T-helper 17 cell (primary cell): Measurements from ENCODE around the gene HEATR5B. TPM values are rescaled to one million over a fixed set of nuclear protein-coding genes. Genes with fewer than 3 reads are reported as not detected.
"Not testable (repeated sequence)": the region's sequence is repeated elsewhere in the genome, so short reads cannot be mapped to it uniquely, and the experiment has no call there.

Source experiments
- ATAC-seq: fragments of 150-1000 bp; cut with Tn5 transposase; 2 replicates; pipeline ENCODE4 v1.10.0; 2021; ENCODE audit warnings: mild to moderate bottlenecking, moderate library complexity
- DNase-seq, 3 donors: peaks; one replicate each; pipeline versions ENCODE4 v3.0.0 to v3.0.0-alpha.2; 2020 to 2021
- H3K9me3 ChIP-seq: one replicate; pipeline ENCODE4 v1.7.0; 2013; ENCODE audit warnings: low read length, mild to moderate bottlenecking; ENCODE audit not compliant: control insufficient read depth, poor library complexity, severe bottlenecking
- H3K27ac Mint-ChIP-seq: one replicate; pipeline ENCODE4 v1.8.0; 2022; ENCODE audit warnings: mild to moderate bottlenecking, moderate library complexity, mixed read lengths
- H3K27me3 Mint-ChIP-seq: one replicate; pipeline ENCODE4 v1.8.0; 2022; ENCODE audit warnings: mixed read lengths
- H3K36me3 Mint-ChIP-seq: one replicate; pipeline ENCODE4 v1.8.0; 2022; ENCODE audit warnings: low read depth, mixed read lengths
- H3K4me1 Mint-ChIP-seq: one replicate; pipeline ENCODE4 v1.8.0; 2022; ENCODE audit warnings: mild to moderate bottlenecking, mixed read lengths
- H3K4me3 Mint-ChIP-seq: one replicate; pipeline ENCODE4 v1.8.0; 2022; ENCODE audit warnings: mild to moderate bottlenecking, moderate library complexity, mixed read lengths
- total RNA-seq, 4 donors: library from RNA in 2 of 4; stranded (reverse) in 2 of 4; gene quantifications; one replicate each; pipeline ENCODE4 v1.2.3 and lab custom pipeline; 2022 to 2026

HEATR5B gene
- total RNA-seq, 2 donors from 2014 or later, result 30.0 to 37.6 TPM

DNA sequence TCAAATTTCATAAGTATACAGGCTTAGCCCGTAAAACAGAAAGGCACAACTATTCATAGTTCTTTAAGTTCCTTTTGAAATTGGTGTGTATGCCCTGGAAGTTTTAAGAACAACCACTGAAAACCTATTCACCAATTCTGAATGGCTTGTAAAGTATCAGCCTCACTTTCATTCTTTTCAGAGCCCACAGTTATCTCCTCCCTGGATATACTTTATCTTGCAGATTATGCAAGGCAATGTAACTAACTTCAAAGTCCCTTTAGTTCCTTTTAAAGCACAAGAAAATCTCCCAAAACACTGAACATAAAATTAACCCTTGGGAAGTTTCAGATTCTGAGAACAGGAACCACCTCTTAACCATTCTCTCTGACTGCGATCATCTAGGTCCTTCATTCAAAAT lies 119.0 kb downstream of the HEATR5B start:
- no peaks in the 10 kb centered on the region for H3K9me3 ChIP-seq
- H3K36me3 Mint-ChIP-seq, result peaks cover 6% of the 10 kb centered on the region
- H3K27ac Mint-ChIP-seq, result peak overlapping the region; percentile 89
- ATAC-seq (no peak), DNase-seq (no peak)
- peaks cover 53% of the 10 kb centered on the region for H3K4me1 Mint-ChIP-seq
- H3K27me3 Mint-ChIP-seq, result no peaks in the 10 kb centered on the region
- peak overlapping the region; percentile 99 for H3K4me3 Mint-ChIP-seq

DNA sequence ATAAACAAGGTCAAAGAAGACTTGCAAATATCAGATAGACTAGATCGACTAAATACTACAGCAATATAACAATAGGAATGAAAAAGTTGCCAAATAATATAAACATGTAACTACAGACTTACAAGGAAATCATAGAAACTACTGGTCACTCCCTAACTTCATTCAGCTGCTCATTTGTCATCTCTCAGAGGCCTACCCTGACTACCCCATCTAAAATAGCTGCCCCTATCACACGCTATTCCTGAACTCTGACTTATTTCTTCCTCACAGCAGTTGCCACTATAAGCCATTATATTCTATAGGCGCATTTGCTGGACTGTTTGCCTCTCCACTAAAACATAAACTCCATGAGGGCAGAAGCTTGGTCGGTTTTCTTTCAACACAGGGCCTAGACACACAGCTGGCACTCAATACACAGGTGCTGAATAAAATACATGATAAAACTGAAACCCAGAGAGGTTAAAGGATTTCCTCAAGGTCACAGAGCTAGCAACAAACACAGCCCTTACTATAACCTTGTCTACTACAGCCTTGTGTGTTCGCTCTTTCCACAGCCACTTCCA lies 119.6 kb downstream of the HEATR5B start:
- no peaks in the 10 kb centered on the region for H3K9me3 ChIP-seq
- H3K4me1 Mint-ChIP-seq, result peaks cover 56% of the 10 kb centered on the region
- H3K36me3 Mint-ChIP-seq, result peaks cover 6% of the 10 kb centered on the region
- peak overlapping the region; percentile 99 for H3K4me3 Mint-ChIP-seq
- DNase-seq (no peak), ATAC-seq (no peak)
- peak overlapping the region; percentile 89 for H3K27ac Mint-ChIP-seq
- no peaks in the 10 kb centered on the region for H3K27me3 Mint-ChIP-seq

DNA sequence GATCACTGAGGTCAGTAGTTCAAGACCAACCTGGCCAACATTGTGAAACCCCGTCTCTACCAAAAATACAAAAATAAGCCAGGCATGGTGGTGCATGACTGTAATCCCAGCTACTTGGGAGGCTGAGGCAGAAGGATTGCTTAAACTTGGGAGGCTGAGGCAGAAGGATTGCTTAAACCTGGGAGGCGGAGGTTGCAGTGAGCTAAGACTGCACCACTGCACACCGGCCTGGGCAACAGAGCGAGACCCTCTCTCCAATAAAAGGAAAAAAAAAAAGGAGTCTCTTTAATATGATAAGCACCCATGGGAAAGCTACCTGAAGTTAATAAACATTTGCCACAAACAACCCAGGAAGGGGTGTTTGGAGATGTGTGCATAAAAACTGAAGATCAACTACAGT lies 120.4 kb downstream of the HEATR5B start:
- no peaks in the 10 kb centered on the region for H3K9me3 ChIP-seq
- H3K4me3 Mint-ChIP-seq, result peak overlapping the region; percentile 12
- no peaks in the 10 kb centered on the region for H3K27me3 Mint-ChIP-seq
- H3K4me1 Mint-ChIP-seq, result peaks cover 58% of the 10 kb centered on the region
- ATAC-seq (no peak), DNase-seq (no peak)
- no peak overlapping the region for H3K27ac Mint-ChIP-seq
- H3K36me3 Mint-ChIP-seq, result peaks cover 6% of the 10 kb centered on the region

DNA sequence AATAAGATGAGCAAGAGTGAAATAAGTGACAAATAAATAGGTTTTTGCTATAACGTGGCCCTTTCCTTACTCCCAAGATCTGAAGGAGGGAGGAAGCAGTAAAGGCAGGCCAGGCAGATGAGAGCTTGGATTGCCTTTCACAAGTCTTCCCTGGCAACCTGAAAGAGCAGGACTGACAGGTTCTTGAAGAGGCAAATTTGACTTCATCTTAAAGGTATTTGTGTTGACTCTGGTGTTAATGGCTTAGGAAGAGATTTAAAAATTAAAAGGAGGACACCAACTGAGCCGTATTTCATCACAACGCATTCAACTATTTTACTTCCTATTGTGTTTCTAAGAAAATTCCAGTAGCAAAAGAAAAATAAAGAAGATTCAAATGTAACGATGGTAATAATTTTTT lies 121.1 kb downstream of the HEATR5B start:
- H3K9me3 ChIP-seq, result no peaks in the 10 kb centered on the region
- Mint-ChIP-seq H3K4me3 (peak overlapping the region; percentile 59), H3K27me3 (no peaks in the 10 kb centered on the region), H3K4me1 (peaks cover 63% of the 10 kb centered on the region), H3K27ac (peak overlapping the region; percentile 91), H3K36me3 (peaks cover 8% of the 10 kb centered on the region)
- ATAC-seq (no peak), DNase-seq (no peak)

DNA sequence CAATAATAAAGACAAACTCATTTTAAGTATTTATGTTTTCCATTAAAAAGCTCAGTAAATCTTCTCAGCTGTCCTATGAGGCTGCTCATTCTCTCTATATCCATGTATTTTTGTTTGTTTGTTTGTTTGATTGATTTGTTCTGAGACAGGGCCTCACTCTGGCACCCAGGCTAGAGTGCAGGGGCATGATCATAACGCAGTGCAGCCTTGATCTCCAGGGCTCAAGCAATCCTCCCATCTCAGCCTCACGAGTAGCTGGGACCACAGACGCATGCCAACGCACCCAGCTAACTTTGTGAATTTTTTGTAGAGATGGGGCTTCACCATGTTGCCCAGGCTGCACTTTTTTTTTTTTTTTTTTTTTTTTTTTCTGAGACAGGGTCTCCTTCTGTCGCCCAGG lies 123.4 kb downstream of the HEATR5B start:
- peaks cover 53% of the 10 kb centered on the region for H3K4me1 Mint-ChIP-seq
- H3K27ac Mint-ChIP-seq, result no peak overlapping the region
- no peak overlapping the region for H3K4me3 Mint-ChIP-seq
- no peak for DNase-seq
- H3K27me3 Mint-ChIP-seq, result no peaks in the 10 kb centered on the region
- no peaks in the 10 kb centered on the region for H3K9me3 ChIP-seq
- peaks cover 8% of the 10 kb centered on the region for H3K36me3 Mint-ChIP-seq
- no peak for ATAC-seq

DNA sequence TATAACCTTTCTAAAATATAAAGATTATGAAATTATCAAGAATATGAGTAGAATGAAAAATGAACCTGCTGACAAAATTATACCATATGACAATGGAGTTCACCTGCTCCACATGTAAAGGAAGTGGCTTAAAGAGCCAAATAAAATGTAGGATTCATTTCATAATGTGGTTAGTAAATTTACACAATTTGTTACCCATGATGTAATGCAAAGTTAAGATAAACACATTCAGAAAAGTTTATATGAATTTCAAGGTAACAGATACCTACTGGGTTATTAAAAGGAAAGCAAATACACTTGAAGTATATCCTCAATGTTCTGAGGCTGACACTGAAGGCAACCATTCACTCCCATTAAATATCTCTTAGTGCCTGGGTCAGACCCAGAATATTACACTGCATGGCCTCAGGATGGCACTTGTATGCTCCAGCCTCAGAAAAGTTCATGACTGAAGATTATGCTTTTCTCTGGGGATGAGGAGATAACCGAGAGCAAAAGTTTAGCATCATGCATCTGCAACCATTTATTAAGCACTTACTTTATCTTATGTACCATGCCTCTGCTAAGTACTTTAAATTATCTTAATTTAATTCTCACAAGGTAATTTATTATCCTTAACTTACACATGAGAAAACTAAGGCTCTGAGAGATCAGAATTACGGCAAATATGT lies 124.0 kb downstream of the HEATR5B start:
- ATAC-seq (no peak), DNase-seq (no peak)
- no peaks in the 10 kb centered on the region for H3K27me3 Mint-ChIP-seq
- peaks cover 8% of the 10 kb centered on the region for H3K36me3 Mint-ChIP-seq
- peaks cover 52% of the 10 kb centered on the region for H3K4me1 Mint-ChIP-seq
- no peaks in the 10 kb centered on the region for H3K9me3 ChIP-seq
- H3K4me3 Mint-ChIP-seq, result no peak overlapping the region
- H3K27ac Mint-ChIP-seq, result no peak overlapping the region

DNA sequence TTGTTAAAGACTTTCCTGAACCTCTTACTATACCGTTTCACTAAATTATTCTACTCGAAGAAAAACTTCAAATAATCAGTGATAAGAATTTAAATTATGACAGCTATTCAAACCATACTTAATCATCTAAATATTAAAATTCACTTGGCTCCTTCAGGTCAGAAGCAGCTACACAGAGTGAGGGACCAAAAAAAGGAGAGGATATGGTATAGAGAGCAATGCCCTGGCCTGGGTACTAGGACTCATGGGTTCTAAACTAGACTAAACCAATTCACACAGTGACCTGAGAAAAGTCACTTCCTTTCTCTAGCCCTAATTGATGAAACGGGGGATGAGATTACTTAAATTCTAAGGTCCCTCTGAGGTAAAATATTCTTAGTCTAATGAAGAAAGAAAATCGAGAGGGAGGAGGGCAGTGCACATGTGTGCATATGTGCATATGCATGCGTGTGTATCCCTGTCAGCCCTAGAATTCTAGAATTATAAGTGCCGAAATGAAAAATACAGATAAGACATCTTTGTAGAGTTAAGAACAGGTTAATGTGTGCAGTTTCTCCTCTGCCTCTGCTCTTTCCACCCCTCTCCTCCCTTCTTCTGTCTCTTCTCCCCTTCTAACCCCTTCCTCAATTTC lies 129.1 kb downstream of the HEATR5B start:
- Mint-ChIP-seq H3K36me3 (peaks cover 4% of the 10 kb centered on the region), H3K4me3 (peak overlapping the region; percentile 45), H3K27me3 (no peaks in the 10 kb centered on the region), H3K27ac (no peak overlapping the region), H3K4me1 (peaks cover 31% of the 10 kb centered on the region)
- ATAC-seq, result no peak
- no peaks in the 10 kb centered on the region for H3K9me3 ChIP-seq
- DNase-seq, result no peak

DNA sequence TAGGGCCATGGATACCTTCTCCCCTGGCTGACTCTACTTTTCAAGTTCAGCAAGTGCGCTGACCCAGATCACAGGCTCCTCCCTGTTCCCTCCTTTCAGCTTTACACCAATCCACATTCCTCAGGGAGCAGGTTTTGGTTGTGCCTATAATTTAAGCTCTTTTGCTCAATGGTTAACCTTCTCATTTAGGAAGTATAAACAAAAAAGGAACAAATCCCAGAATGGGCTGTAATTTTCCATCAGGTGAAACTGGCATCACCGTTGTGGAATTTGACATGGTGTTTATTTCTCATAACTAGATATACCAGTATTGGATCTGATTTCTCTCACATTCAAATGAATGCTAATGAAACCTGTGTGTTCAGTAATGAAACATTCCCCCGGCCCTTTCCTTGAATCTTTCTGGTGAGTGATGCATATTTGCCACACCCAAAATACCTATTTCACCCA lies 131.4 kb downstream of the HEATR5B start:
- DNase-seq (no peak), ATAC-seq (no peak)
- H3K36me3 Mint-ChIP-seq, result peaks cover 2% of the 10 kb centered on the region
- H3K27me3 Mint-ChIP-seq, result no peaks in the 10 kb centered on the region
- H3K4me1 Mint-ChIP-seq, result peaks cover 34% of the 10 kb centered on the region
- no peaks in the 10 kb centered on the region for H3K9me3 ChIP-seq
- H3K27ac Mint-ChIP-seq, result peak overlapping the region; percentile 34
- H3K4me3 Mint-ChIP-seq, result no peak overlapping the region

DNA sequence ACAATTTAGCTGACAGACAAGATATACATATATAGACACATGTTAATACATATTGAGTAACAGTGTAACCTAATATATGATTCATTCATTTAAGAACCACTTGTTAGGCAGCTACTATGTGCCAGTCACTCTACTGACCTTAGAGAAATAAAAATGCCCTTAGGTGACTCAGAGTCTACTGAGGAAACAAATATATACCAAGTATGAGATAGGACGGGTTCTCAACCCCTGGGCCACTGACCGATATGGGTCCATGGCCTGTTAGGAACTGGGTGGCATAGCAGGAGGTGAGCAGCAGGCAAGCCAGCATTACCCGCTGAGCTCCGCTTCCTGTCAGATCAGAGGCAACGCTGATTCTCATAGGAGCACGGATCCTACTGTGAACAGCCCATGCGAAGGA lies 132.6 kb downstream of the HEATR5B start:
- DNase-seq (no peak), ATAC-seq (no peak)
- no peak overlapping the region for H3K4me3 Mint-ChIP-seq
- peak overlapping the region; percentile 34 for H3K27ac Mint-ChIP-seq
- peaks cover 34% of the 10 kb centered on the region for H3K4me1 Mint-ChIP-seq
- no peaks in the 10 kb centered on the region for H3K9me3 ChIP-seq
- peaks cover 2% of the 10 kb centered on the region for H3K36me3 Mint-ChIP-seq
- no peaks in the 10 kb centered on the region for H3K27me3 Mint-ChIP-seq

DNA sequence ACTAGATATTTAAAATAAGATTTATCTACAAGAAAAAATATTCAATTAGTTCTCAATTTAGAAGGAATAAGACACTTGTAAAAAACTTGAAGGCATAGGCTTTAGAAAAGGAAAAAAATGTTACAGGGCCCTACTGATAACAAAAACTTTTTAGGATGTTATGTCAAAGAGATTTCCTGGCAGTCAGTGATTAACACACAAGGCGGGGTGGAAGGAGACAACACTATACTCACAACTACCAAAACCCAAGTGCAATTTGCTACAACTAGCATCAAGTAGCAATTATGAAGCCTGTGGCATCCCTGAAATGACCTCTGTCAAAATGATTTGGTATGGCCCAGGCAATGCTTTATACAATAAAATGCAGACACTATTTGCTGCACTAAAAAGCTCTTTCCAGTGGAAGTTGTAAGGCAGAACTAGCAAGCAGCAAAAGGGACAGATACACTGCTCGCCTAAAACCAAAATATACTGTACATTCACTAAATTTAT lies 133.1 kb downstream of the HEATR5B start:
- H3K27me3 Mint-ChIP-seq, result no peaks in the 10 kb centered on the region
- H3K4me1 Mint-ChIP-seq, result peaks cover 34% of the 10 kb centered on the region
- no peak overlapping the region for H3K27ac Mint-ChIP-seq
- H3K36me3 Mint-ChIP-seq, result peaks cover 2% of the 10 kb centered on the region
- DNase-seq, result no peak
- no peak for ATAC-seq
- no peaks in the 10 kb centered on the region for H3K9me3 ChIP-seq
- H3K4me3 Mint-ChIP-seq, result no peak overlapping the region

DNA sequence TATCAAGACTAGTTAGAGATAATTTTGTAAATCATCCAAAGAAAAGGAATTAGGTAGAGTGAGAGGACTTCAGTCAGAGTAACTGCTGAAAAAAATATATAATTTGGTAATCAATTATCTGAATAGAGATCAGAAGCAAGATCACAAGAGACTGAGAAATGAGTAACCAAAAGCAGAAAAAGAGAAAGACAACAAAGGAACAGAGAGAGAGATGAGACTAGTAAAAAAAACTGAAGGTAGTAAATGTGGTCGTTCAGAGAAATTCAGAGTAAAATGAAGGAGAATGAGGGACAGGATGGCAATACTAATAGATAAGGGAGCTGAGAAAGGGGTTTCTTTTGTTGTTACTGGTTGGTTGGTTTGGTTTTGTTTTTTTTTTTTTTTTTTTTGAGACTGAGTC lies 134.3 kb downstream of the HEATR5B start:
- no peak for DNase-seq
- no peak overlapping the region for H3K4me3 Mint-ChIP-seq
- no peaks in the 10 kb centered on the region for H3K9me3 ChIP-seq
- peaks cover 30% of the 10 kb centered on the region for H3K4me1 Mint-ChIP-seq
- ATAC-seq, result no peak
- H3K27me3 Mint-ChIP-seq, result no peaks in the 10 kb centered on the region
- H3K27ac Mint-ChIP-seq, result peak overlapping the region; percentile 24
- peaks cover 2% of the 10 kb centered on the region for H3K36me3 Mint-ChIP-seq

DNA sequence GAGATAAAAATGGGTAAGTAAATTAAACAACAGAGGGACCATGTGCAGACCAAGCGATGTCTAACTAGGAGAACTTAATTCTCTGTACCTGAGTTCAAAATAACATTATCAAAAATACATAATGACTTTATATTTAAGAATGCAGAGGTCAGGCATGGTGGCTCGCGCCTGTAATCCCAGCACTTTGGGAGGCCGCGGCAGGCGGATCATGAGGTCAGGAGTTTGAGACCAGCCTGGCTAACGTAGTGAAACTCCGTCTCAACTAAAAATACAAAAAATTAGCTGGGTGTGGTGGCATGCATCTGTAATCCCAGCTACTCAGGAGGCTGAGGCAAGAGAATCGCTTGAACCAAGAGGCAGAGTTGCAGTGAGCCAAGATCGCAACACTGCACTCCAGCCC lies 138.9 kb downstream of the HEATR5B start:
- not testable (repeated sequence) for H3K36me3 Mint-ChIP-seq, H3K27me3 Mint-ChIP-seq, ATAC-seq, H3K4me3 Mint-ChIP-seq, DNase-seq, H3K9me3 ChIP-seq, H3K27ac Mint-ChIP-seq
- peaks cover 16% of the 10 kb centered on the region for H3K4me1 Mint-ChIP-seq

DNA sequence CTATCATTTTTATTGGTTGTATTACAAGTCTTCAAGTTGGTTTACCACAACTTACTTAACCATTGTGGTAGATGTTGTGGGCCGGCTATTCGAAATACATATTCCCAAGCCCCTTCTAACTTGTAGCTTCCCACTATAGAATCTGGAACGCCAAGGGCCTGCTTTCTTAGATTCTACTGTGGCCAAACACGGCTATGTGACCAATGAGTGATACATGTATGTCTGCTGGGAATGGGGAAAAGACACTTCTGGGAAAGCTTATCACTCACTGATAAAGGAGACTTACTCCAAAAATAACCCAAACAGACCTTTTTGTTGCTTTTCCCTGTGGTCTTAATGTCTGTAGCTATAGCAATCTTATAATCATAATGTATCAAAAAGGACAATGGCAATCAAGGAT lies 142.3 kb downstream of the HEATR5B start:
- H3K27me3 Mint-ChIP-seq, result no peaks in the 10 kb centered on the region
- DNase-seq (no peak), ATAC-seq (no peak)
- H3K4me3 Mint-ChIP-seq, result no peak overlapping the region
- H3K9me3 ChIP-seq, result no peaks in the 10 kb centered on the region
- peaks cover 2% of the 10 kb centered on the region for H3K4me1 Mint-ChIP-seq
- H3K36me3 Mint-ChIP-seq, result no peaks in the 10 kb centered on the region
- H3K27ac Mint-ChIP-seq, result no peak overlapping the region
